ENCODE data around the gene EXOSC1.
"Not testable (repeated sequence)": the region's sequence is repeated elsewhere in the genome, so short reads cannot be mapped to it uniquely, and the experiment has no call there.

The EXOSC1 gene

DNA sequence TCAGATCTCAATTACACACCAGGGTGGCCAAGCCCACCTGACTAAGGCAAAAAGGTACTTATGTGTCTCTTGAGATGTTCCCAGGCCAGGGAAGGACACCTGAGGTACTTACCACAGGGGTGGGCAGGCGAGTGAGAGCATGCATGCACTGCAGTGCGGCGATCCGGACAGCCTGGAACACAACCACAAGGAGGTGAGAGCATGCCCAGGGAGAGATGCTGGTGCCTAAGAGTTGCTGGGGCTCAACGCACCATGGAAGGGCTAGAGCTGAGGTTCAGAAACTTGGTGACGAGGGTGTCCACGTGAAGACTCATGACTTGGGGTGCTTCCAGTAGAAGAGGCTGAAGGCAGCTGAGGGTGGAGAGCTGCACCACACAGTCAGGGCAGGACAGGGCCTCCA, 13.3 kb upstream of the EXOSC1 start:
- no peak for DNase-seq (ENCODE audit: low read depth)

DNA sequence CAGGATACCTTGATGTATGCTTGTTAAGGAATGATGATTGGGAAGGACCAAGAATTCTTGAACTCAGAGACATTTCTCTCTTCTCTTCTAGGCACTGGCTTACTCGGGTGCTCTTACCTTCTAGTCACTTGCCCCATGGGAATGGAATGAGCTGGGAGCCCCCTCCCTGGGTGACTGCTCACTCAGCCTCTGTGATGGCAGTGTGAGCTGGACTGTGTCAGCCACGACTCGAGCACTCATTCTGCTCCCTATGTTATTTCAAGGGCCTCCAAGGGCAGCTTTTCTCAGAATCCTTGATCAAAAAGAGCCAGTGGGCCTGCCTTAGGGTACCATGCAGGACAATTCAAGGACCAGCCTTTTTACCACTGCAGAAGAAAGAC, 10.9 kb upstream of the EXOSC1 start:
- DNase-seq (ENCODE audit: low read depth): no peak

DNA sequence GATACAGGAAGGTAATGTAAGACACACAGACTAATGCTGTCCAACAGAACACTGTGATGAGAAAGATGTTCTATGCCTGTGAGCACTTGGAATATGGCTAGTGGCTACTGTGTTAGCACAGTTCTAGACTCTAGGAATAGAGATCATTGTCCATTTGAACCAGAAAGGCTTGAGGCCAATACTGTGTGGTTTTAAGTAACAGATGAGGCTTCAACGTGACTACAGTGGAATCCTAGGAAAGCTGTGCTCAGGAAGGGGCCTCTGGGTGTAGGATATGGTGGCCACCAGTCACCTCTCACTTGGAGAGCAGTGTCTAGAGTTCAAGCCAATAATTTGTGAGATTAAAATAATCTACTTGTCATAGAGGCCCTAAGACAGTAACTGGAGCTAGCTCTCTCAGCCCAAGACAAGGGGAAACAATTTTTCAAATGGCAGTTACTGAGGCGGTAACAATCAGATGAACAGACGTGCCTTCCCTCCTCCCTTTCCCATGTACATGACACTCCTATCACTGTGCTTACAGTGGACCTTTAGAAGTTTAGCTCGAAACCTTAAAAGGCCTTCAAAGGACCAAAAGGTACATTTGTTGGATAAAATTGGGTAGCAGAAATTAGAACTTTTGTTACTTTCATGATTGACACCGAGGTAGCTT, 10.4 kb upstream of the EXOSC1 start:
- DNase-seq (ENCODE audit: low read depth): no peak

- DNase-seq (ENCODE audit: low read depth): no peak
Observed at GRCh38 chr10:97454330-97455036, 8.7 kb upstream of the EXOSC1 start.

DNA sequence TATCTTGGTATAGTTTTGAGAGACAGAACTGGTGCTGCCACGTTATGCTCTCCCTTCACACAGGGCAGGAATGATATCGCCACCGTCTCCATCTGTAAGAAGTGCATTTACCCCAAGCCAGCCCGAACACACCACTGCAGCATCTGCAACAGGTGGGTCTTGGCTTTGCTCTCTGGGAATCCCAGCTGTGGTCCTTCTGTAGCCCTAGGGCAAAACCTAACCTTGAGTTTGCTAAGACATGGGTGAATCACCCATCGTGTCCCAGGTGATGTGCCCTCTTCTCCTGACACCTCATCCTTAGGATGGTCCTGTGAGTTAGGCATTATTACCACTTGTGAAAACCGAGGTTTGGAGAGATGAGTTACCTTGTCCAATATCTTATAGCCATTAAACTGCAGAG, 6.5 kb upstream of the EXOSC1 start:
- DNase-seq (ENCODE audit: low read depth): no peak

DNA sequence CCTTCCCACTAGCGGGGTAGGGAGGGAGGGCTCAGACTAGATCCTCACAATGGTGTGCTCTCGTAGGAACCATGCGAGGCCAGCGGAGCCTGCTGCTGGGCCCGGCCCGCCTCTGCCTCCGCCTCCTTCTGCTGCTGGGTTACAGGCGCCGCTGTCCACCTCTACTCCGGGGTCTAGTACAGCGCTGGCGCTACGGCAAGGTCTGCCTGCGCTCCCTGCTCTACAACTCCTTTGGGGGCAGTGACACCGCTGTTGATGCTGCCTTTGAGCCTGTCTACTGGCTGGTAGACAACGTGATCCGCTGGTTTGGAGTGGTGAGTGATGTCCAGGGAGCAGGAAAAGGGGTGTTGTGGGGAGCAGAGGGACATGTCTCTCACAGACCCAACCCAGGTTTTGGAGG, 5.8 kb upstream of the EXOSC1 start:
- DNase-seq (ENCODE audit: low read depth): no peak

DNA sequence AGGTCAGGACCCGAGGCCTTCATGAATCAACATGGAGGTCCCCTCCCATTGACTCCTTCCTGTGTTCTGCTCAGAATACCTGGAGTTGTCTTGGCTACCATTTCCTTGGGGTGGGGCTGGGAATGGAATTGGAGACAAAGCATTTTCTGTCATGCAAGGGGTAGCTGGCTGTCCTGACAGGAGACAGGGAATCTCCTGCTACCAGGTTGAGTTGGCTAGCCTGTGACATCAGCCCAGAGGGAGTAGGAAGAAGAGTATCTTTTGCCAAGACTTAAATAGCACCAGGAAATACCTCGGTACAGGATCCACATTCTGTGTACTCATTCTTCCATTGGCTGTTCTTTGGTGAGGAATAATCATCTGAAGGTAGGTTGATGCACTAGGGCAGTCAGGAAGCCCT, 5.0 kb upstream of the EXOSC1 start:
- DNase-seq (ENCODE audit: low read depth): no peak

DNA sequence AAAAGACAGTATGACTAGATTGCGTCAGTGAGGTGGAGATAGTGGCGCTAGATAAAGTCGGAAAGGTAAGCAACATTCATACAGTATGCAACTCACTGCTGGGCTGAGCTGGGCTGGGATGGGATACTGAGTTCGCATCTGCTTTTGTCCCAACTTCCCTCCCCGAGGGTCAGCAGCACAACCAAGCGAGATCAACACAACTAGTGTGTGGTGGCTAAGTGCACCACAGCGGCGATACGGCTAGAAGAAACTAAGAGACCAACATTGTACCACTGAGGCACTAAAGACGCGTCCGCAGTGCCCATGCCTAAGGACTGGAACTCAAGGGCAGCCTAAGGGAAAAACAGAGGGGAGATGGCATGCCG, 467 bp downstream of the EXOSC1 start:
- no peak for DNase-seq (ENCODE audit: low read depth)

GRCh38 chr10:97444212-97444611, 1.6 kb downstream of the EXOSC1 start:
- no peak for DNase-seq (ENCODE audit: low read depth)

- DNase-seq (ENCODE audit: low read depth): no peak
Observed at GRCh38 chr10:97442277-97442676, 3.5 kb downstream of the EXOSC1 start.

- no peak for DNase-seq (ENCODE audit: low read depth)
Observed at GRCh38 chr10:97435211-97435610, 10.6 kb downstream of the EXOSC1 start.

GRCh38 chr10:97434557-97434956, 11.2 kb downstream of the EXOSC1 start:
- no peak for DNase-seq (ENCODE audit: low read depth)

DNA sequence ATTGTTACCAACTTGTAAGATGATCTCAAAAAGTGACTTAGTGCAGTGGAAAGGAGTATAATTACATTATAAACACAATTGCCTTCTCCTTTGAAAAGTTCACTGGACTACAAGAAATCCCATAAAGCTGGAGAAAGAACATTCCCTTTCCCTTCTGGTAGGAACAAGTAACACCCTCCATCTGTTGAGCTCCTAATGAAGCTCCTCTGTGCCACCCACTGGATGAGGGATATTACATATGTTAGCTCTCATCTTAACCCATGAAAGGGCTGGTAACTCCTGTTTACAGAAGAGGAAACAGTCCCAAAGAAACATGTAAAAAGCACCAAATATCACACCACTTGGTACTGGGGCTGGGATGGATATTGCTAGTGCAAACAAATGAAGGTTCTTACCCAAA, 11.8 kb downstream of the EXOSC1 start:
- DNase-seq (ENCODE audit: low read depth): no peak

DNA sequence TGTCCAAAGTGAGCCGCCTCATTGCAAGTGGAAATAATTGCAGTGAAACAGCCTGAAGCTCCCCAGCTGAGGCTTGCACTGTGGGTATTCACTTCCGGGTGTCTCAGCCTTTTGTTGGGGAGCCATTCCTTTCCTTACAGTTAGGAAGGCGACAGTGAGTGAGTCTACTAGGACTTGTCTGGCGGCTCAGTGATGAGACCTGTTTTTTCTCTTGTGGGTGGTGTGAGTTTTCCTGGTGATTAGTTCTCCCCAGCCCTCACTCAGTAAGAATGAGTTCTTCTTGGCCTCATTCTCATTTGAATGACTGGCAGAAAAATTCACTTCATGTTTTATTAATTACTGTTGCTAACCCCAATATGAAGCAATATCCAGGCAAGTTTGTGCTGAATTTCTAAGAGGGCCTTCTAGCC, 17.2 kb downstream of the EXOSC1 start:
- DNase-seq (ENCODE audit: low read depth): no peak

DNA sequence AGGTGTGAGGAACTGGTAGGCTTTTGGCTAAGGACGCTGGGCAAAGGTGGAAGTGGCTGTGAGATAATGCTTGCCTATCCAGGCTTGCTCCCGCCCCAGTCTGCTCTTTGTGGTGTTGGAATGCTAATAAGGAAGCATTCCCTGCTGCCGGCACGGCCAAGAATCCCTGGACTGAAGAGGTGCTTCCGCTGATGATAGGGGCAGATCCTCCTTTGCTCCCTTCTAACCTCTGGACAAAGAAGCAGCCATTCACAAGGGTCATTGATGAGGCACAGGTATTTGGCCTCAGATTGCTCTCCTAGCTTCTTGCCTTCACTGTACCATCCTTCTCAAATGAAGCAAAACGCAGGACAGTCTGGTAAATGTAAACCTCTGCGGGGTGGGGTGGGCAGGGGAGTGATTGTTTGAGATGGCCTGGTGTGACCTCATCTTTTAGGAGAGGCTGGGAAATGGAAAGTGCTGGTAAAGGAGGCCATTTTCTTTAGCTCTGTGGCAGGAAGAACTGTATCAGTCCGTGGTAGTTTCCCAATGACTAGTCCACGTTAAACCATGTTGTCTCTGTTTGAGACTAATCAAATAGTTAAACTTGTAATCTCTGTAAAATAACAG, 18.1 kb downstream of the EXOSC1 start:
- DNase-seq (ENCODE audit: low read depth): no peak

DNA sequence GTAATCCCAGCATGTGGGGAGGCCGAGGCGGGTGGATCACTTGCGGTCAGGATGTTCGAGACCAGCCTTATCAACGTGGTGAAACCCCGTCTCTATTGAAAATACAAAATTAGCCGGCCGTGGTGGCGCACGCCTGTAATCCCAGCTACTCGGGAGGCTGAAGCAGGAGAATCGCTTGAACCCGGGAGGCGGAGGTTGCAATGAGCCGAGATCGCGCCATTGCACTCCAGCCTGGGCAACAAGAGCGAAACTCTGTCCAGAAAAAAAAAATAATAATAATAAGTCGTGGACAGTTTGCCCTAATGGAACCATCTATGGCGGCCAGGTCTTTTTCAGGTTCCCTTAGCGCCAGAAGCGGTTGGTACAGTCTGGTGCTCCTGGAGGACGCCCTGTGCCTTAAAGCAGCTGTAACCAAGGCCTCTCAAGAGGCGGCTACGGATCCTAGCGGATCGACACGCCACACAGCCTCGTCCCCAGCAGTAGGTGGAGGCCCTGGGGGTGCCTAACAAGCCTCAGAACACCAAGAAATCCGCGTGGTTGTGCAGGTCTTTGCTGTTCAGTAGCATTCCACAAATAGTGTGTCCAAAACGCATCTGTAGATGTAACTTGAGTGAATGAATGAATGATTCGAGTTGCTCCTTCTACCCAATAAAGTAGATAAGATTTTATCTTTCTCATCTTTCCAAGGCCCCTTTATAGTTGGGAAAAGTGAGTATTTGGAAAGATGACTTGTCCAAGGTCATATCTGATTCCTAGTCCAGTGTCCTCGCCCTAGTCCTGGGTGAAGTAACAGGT, 18.8 kb downstream of the EXOSC1 start:
- no peak for DNase-seq (ENCODE audit: low read depth)

DNA sequence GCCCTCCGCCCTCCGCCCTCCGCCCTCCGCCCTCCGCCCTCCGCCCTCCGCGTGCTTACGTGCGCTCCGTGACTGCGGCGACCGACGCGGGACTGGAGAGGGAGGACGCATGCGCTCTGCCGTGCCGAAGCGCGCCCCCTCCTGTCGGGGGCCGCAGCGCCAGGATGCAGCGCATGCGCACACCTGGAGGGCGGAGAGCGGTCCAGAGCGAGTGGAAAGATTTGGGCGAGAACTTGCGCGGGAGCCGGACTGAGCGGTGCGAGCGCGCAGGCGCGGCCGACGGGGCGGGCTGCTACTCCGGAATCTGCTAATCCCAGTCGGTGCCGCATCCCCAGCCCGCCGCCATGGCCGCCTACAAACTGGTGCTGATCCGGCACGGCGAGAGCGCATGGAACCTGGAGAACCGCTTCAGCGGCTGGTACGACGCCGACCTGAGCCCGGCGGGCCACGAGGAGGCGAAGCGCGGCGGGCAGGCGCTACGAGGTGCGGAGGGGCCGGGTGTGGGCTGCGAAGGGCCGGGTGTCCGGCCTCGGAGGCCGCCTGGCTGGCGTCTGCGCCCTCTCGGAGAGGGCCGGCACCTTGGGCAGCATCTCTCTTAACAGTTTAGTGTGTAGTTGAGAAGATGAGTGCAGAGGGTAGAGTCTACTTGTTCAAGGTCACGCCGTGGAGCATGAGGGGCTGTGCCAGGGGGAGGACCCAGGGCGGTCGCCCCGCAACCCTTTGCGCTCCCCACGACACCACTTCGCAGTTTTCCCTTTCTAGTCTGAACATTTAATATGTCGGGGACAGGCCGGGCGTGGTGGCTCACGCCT, 19.6 kb downstream of the EXOSC1 start, which contains the start of gene PGAM1:
PGAM1 (plus strand) TSS at position 228 of the 812 bp plus-strand sequence; CDS start at position 345, 117 bp downstream.
- DNase-seq (ENCODE audit: low read depth): peak; percentile 95

DNA sequence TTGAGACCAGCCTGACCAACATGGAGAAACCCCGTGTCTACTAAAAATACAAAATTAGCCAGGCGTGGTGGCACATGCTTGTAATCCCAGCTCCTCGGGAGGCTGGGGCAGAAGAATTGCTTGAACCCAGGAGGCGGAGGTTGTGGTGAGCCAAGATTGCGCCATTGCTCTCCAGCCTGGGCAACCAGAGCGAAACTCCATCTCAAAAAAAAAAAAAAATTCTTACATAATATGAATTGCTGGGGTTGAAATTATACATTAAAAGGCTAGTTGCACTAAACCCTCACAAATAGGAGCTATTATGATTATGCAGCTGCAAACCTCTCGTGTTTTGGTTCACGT, 22.1 kb downstream of the EXOSC1 start:
- DNase-seq (ENCODE audit: low read depth): not testable (repeated sequence)

GRCh38 chr10:97416565-97416964, 29.2 kb downstream of the EXOSC1 start:
- no peak for DNase-seq (ENCODE audit: low read depth)

GRCh38 chr10:97412891-97413304, 32.9 kb downstream of the EXOSC1 start:
- DNase-seq (ENCODE audit: low read depth): no peak

GRCh38 chr10:97411406-97411805, 34.4 kb downstream of the EXOSC1 start:
- no peak for DNase-seq (ENCODE audit: low read depth)

- no peak for DNase-seq (ENCODE audit: low read depth)
Observed at GRCh38 chr10:97408496-97408992, 37.3 kb downstream of the EXOSC1 start.
